Measurements from ENCODE around the gene GABPA. TPM values are rescaled to one million over a fixed set of nuclear protein-coding genes. Genes with fewer than 3 reads are reported as not detected.

Gene GABPA
- total and polyA plus RNA-seq, 9 donors = 14.8 to 32.5 (median 25.3) TPM

- 93 to 95% (median 94%) methylated on average over 6 of the region's 6 CpGs for WGBS, 3 donors
- Histone ChIP-seq H3K4me3 (no peak overlapping the region), H3K27ac (no peak overlapping the region), H3K27me3 (no peaks in the 10 kb centered on the region), H3K9me3 (no peaks in the 10 kb centered on the region), H3K36me3 (no peaks in the 10 kb centered on the region), H3K4me1 (ENCODE audit: insufficient read depth) (no peaks in the 10 kb centered on the region)
- TF ChIP-seq, protein P1, sequence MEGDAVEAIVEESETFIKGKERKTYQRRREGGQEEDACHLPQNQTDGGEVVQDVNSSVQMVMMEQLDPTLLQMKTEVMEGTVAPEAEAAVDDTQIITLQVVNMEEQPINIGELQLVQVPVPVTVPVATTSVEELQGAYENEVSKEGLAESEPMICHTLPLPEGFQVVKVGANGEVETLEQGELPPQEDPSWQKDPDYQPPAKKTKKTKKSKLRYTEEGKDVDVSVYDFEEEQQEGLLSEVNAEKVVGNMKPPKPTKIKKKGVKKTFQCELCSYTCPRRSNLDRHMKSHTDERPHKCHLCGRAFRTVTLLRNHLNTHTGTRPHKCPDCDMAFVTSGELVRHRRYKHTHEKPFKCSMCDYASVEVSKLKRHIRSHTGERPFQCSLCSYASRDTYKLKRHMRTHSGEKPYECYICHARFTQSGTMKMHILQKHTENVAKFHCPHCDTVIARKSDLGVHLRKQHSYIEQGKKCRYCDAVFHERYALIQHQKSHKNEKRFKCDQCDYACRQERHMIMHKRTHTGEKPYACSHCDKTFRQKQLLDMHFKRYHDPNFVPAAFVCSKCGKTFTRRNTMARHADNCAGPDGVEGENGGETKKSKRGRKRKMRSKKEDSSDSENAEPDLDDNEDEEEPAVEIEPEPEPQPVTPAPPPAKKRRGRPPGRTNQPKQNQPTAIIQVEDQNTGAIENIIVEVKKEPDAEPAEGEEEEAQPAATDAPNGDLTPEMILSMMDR (IDR thresholded peaks at IDR 0.05) = no peak
- TF ChIP-seq POLR2A (IDR thresholded peaks at IDR 0.05) (no peak), EP300 (IDR thresholded peaks at IDR 0.05) (no peak)
- DNase-seq = no peak
- intact Hi-C loops (cut with DNase I) = no loop called here
Observed at GRCh38 chr21:25750085-25750484, 15.3 kb downstream of the GABPA start.

DNA sequence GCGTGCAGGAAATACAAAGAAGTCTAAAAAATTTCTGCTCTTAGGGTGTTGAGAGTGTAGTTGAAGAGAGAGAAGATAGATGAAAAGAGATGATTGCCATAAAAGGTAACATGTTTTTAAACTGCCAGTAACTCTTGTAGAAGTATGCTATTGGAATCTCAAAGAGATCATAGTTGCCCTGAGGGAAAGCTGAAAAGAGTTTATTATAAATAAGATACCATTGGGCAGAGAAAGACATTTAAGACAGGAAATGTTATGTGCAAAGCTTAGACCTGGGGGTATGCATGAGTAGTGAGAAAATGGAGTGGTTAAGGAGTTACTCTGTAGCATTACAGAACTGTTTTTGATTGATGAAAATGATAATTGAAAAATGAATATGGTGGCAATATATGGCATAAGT is 17.6 kb downstream of the GABPA start:
- no peak for TF ChIP-seq EP300 (IDR thresholded peaks at IDR 0.05)
- TF ChIP-seq, protein P1 (IDR thresholded peaks at IDR 0.05) = no peak
- no peak for TF ChIP-seq POLR2A (IDR thresholded peaks at IDR 0.05)
- WGBS, 3 donors = 90 to 99% (median 96%) methylated on average over 1 of the region's 1 CpG
- no peaks in the 10 kb centered on the region for H3K36me3 ChIP-seq
- no peak for DNase-seq
- H3K27me3 ChIP-seq = no peaks in the 10 kb centered on the region
- intact Hi-C loops (cut with DNase I) = no loop called here
- no peaks in the 10 kb centered on the region for H3K4me1 ChIP-seq (ENCODE audit: insufficient read depth)
- H3K4me3 ChIP-seq = no peak overlapping the region
- no peaks in the 10 kb centered on the region for H3K9me3 ChIP-seq
- no peak overlapping the region for H3K27ac ChIP-seq

DNA sequence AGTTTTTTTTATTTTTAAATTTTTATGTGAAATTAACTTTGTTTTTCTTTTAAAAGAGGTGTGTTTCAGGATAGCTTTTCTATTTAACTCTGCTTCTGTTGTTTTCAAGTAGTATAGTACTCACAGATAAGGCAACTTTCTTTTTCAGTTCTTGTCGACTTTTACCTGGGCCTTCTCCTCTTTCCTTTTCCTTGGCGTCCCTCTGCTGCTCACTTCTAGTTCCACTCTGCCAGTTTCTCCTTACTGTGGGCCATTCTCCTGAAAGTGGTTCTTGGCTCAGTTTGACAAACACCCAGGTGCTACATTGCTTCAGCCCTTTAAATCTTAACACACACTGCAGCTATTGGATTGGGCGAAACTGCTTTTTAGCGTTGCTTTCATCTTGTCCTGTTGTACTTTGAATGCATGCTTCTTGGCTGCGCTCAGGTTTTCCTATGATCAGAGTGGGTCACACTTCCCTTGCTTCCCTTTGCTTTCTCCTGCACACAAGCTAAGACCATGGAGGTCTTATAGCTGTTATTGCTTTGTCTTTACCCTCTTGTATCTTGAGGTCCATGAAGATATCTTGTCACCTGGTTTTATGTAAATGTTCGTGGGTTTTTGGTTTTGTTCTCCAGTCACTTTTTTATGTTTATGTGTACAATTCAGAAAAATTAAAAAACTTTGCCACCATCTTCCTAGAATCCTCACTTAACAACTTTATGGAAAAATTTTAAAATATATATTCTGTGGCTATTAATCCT is 21.6 kb downstream of the GABPA start:
- intact Hi-C loops (cut with DNase I) = no loop called here
- no peak for TF ChIP-seq POLR2A (IDR thresholded peaks at IDR 0.05)
- no peak for TF ChIP-seq EP300 (IDR thresholded peaks at IDR 0.05)
- TF ChIP-seq, protein P1 (IDR thresholded peaks at IDR 0.05) = no peak
- peaks cover 2% of the 10 kb centered on the region for H3K4me1 ChIP-seq (ENCODE audit: insufficient read depth)
- WGBS, 3 donors = 54 to 73% (median 67%) methylated on average over 6 of the region's 6 CpGs
- no peak overlapping the region for H3K27ac ChIP-seq
- DNase-seq = no peak
- no peaks in the 10 kb centered on the region for H3K9me3 ChIP-seq
- no peak overlapping the region for H3K4me3 ChIP-seq
- no peaks in the 10 kb centered on the region for H3K36me3 ChIP-seq
- no peaks in the 10 kb centered on the region for H3K27me3 ChIP-seq

DNA sequence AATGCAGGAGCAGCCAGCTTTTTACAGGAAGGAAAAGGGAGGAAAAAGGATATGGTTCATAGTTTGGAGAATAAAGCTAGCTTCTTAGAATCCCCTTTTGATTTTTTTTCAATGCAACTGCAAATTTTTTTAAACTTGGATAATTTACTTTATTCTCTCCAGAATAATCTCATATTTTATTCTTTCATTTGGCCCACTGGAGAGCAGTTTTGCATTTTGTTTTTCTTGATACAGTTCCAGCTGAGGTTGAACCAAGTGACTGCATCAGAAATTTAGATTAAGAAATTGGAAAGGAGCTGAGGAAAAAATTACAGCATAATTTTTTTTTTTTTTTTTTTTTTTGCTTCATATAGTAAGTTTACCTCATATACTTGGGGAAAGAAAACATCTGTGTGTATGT is 22.8 kb downstream of the GABPA start:
- H3K4me3 ChIP-seq = no peak overlapping the region
- no peaks in the 10 kb centered on the region for H3K27me3 ChIP-seq
- TF ChIP-seq POLR2A (IDR thresholded peaks at IDR 0.05) (no peak), EP300 (IDR thresholded peaks at IDR 0.05) (no peak)
- TF ChIP-seq, protein P1 (IDR thresholded peaks at IDR 0.05) = no peak
- no peak for DNase-seq
- intact Hi-C loops (cut with DNase I) = no loop called here
- no peaks in the 10 kb centered on the region for H3K36me3 ChIP-seq
- H3K9me3 ChIP-seq = no peaks in the 10 kb centered on the region
- peaks cover 2% of the 10 kb centered on the region for H3K4me1 ChIP-seq (ENCODE audit: insufficient read depth)
- H3K27ac ChIP-seq = no peak overlapping the region
